OCI-LY7 (cell line): Measurements from ENCODE around the gene TECPR2. TPM values are rescaled to one million over a fixed set of nuclear protein-coding genes. Genes with fewer than 3 reads are reported as not detected.

ENCODE experiments used
- BruUV-seq: library from RNA; stranded (reverse); fragments of 400-500 nt; replicated peaks from 2 replicates; lab custom pipeline; 2021; lab: Mats Ljungman, UMichigan
- CTCF ChIA-PET: fragments of 300-600 bp; sonication (Branson Sonifier 250); formaldehyde crosslinking; loops from one replicate; lab custom pipeline; 2022; ENCODE audit warnings: antibody characterized with exemption; ENCODE audit not compliant: unreplicated experiment; lab: Charles Lee
- POLR2A ChIA-PET: fragments of 300-600 bp; sonication (Branson Sonifier 250); formaldehyde crosslinking; loops from one replicate; lab custom pipeline; 2022; ENCODE audit warnings: antibody characterized with exemption; lab: Charles Lee
- DNase-seq: peaks from one replicate; pipeline ENCODE4 v3.0.0-alpha.2; 2015; ENCODE audit warnings: low spot score
- H2AFZ ChIP-seq: fragments of 200-600 bp; sonication (generic), shearing (Covaris generic); 2 replicates; pipeline ENCODE4 v1.6.1; 2014; ENCODE audit warnings: mild to moderate bottlenecking, antibody characterized with exemption, low read length, moderate library complexity
- H3K27ac ChIP-seq: fragments of 200-600 bp; sonication (generic); 2 replicates; pipeline ENCODE4 v1.5.1; 2014; ENCODE audit warnings: mixed run types, low read depth, mild to moderate bottlenecking, moderate library complexity, low read length, inconsistent platforms; ENCODE audit not compliant: poor library complexity, severe bottlenecking
- H3K36me3 ChIP-seq: fragments of 200-600 bp; sonication (generic); 2 replicates; pipeline ENCODE4 v1.6.1; 2014; ENCODE audit warnings: mild to moderate bottlenecking, antibody characterized with exemption, low read length, moderate library complexity, mixed read lengths; ENCODE audit not compliant: insufficient read depth
- H3K4me1 ChIP-seq: fragments of 200-600 bp; sonication (generic); 2 replicates; pipeline ENCODE4 v1.5.1; 2014; ENCODE audit warnings: mild to moderate bottlenecking, low read length; ENCODE audit not compliant: insufficient read depth, poor library complexity, severe bottlenecking
- H3K4me2 ChIP-seq: fragments of 200-600 bp; sonication (generic); 2 replicates; pipeline ENCODE4 v1.6.1; 2014; ENCODE audit warnings: mild to moderate bottlenecking, low read length
- H3K4me3 ChIP-seq: fragments of 200-600 bp; sonication (generic); 2 replicates; pipeline ENCODE4 v1.5.1; 2014; ENCODE audit warnings: mild to moderate bottlenecking, low read depth, low read length; ENCODE audit not compliant: poor library complexity, severe bottlenecking
- H3K79me2 ChIP-seq: fragments of 200-600 bp; sonication (generic); 2 replicates; pipeline ENCODE4 v1.6.1; 2016; ENCODE audit warnings: low read depth, mild to moderate bottlenecking, low read length, moderate library complexity, mixed read lengths; ENCODE audit not compliant: insufficient read depth
- H3K9me2 ChIP-seq: fragments of 200-600 bp; sonication (generic); 2 replicates; pipeline ENCODE4 v1.6.1; 2016; ENCODE audit warnings: mild to moderate bottlenecking, low read length, mixed read lengths; ENCODE audit not compliant: insufficient read depth
- H3K9me3 ChIP-seq: fragments of 200-600 bp; sonication (generic); 2 replicates; pipeline ENCODE4 v1.6.1; 2014; ENCODE audit warnings: mild to moderate bottlenecking, mixed run types, low read length, mixed read lengths
- H4K20me1 ChIP-seq: fragments of 200-600 bp; sonication (generic); 2 replicates; pipeline ENCODE4 v1.6.1; 2014; ENCODE audit warnings: mild to moderate bottlenecking, antibody characterized with exemption, low read length, moderate library complexity, mixed read lengths; ENCODE audit not compliant: insufficient read depth
- EZH2phosphoT487 ChIP-seq: fragments of 200-600 bp; sonication (generic); IDR thresholded peaks from 2 replicates; pipeline ENCODE4 v1.6.1; 2018; ENCODE audit warnings: low read depth, borderline replicate concordance, mild to moderate bottlenecking, mixed run types, antibody characterized with exemption, low read length, moderate library complexity, mixed read lengths
- intact Hi-C: fragments of 100-400 bp; cut with micrococcal nuclease; formaldehyde crosslinking; loops from one replicate; pipeline ENCODE4 v1.10.0; 2022; ENCODE audit not compliant: unreplicated experiment
- total RNA-seq, 2 experiments: library from RNA; depleted of rRNA in 1 of 2; stranded (reverse); fragments of >200 nt in 1 of 2; shearing (Covaris generic) in 1 of 2; gene quantifications; 2 replicates each; pipeline ENCODE4 v1.2.3, GENCODE V29; 2014 to 2022
- TF ChIP-seq, protein P1 (sequence below): fragments of 200-600 bp; sonication (generic); conservative IDR thresholded peaks from 2 replicates; pipeline ENCODE4 v1.5.1; 2014; ENCODE audit warnings: mild to moderate bottlenecking, antibody characterized with exemption, low read length, moderate library complexity, mixed read lengths

TECPR2 gene
- total RNA-seq, 2 experiments from 2014 or later: 5.3 to 12.7 TPM

DNA sequence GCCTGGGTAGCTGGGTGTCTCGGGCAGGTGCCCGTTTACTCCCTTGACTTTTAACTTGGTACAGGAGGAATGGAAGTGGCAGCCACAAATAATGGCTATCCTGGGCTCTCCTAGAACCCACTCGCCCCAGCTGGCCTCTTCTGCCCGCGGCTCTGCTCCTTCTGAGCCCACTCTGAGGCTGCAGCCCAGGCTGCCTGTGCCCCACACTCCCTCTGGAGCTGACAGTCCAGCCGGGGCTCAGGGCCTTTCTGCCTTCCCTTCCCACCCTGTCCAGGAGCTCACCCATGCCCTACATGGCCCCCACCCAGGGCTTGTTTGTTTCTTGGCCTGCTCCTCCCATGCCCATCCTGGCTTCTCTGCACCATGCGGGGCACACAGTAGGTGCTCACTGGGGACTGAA lies 27.6 kb upstream of the TECPR2 start:
- TF ChIP-seq EZH2phosphoT487: no peak
- TF ChIP-seq, protein P1, sequence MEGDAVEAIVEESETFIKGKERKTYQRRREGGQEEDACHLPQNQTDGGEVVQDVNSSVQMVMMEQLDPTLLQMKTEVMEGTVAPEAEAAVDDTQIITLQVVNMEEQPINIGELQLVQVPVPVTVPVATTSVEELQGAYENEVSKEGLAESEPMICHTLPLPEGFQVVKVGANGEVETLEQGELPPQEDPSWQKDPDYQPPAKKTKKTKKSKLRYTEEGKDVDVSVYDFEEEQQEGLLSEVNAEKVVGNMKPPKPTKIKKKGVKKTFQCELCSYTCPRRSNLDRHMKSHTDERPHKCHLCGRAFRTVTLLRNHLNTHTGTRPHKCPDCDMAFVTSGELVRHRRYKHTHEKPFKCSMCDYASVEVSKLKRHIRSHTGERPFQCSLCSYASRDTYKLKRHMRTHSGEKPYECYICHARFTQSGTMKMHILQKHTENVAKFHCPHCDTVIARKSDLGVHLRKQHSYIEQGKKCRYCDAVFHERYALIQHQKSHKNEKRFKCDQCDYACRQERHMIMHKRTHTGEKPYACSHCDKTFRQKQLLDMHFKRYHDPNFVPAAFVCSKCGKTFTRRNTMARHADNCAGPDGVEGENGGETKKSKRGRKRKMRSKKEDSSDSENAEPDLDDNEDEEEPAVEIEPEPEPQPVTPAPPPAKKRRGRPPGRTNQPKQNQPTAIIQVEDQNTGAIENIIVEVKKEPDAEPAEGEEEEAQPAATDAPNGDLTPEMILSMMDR: no peak
- no peaks in the 10 kb centered on the region for H4K20me1 ChIP-seq
- no peak overlapping the region for H3K27ac ChIP-seq
- no peak overlapping the region for H3K4me3 ChIP-seq
- POLR2A ChIA-PET: no interaction called here
- peaks cover 8% of the 10 kb centered on the region for H3K4me1 ChIP-seq
- BruUV-seq: no TSS peak
- no peak overlapping the region for H3K4me2 ChIP-seq
- H3K79me2 ChIP-seq: no peaks in the 10 kb centered on the region
- H3K9me3 ChIP-seq: no peaks in the 10 kb centered on the region
- CTCF ChIA-PET: no interaction called here
- no peak overlapping the region for H2AFZ ChIP-seq
- H3K9me2 ChIP-seq: no peaks in the 10 kb centered on the region
- intact Hi-C loops: no loop called here
- H3K36me3 ChIP-seq: peaks cover 51% of the 10 kb centered on the region
- DNase-seq: no peak

DNA sequence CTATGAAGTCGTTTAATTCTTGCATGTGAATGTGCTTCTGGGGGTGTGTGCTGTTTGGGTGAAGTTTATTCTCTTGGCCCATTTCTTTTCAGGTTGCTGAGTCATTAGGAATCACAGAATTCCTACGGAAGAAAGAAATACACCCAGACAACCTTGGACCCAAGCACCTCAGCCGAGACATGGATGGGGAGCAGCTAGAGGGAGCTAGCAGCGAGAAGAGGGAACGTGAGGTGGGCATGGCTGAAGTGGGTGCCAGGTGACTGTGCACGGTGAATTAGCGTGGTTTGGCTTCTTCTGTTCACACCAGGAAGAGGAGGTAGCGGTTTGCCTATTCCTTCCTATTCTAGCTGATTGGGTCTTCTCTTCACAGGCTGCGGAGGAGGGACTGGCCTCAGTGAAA lies 24.0 kb upstream of the TECPR2 start:
- Histone ChIP-seq H3K79me2 (no peaks in the 10 kb centered on the region), H3K36me3 (peaks cover 69% of the 10 kb centered on the region), H4K20me1 (no peaks in the 10 kb centered on the region), H3K4me1 (peaks cover 8% of the 10 kb centered on the region), H3K9me3 (no peaks in the 10 kb centered on the region), H3K27ac (no peak overlapping the region), H2AFZ (no peak overlapping the region), H3K9me2 (no peaks in the 10 kb centered on the region), H3K4me3 (no peak overlapping the region), H3K4me2 (no peak overlapping the region)
- intact Hi-C loops: no loop called here
- POLR2A ChIA-PET: interaction anchor here (0.6 kb wide), 1 partner anchor 1376 kb away, joined by 3 read pairs; no protein-coding TSS in a partner anchor
- BruUV-seq: no TSS peak
- CTCF ChIA-PET: interaction anchor here (0.6 kb wide), 1 partner anchor 23 kb away, joined by 3 read pairs; no protein-coding TSS in a partner anchor
- no peak for TF ChIP-seq EZH2phosphoT487
- TF ChIP-seq, protein P1: no peak
- DNase-seq: no peak

DNA sequence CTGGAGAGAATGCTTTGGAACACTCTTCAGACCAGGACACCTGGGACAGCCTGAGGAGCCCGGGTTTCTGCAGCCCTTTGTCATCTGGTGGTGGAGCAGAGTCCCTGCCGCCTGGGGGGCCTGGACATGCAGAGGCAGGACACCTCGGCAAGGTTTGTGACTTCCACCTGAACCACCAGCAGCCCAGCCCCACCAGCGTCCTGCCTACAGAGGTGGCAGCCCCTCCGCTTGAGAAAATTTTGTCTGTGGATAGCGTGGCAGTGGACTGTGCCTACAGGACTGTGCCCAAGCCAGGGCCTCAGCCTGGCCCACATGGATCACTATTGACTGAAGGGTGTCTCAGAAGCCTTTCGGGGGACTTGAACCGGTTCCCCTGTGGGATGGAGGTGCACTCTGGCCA lies 21.2 kb upstream of the TECPR2 start:
- Histone ChIP-seq H3K36me3 (peaks cover 65% of the 10 kb centered on the region), H3K27ac (no peak overlapping the region), H4K20me1 (no peaks in the 10 kb centered on the region), H3K4me2 (no peak overlapping the region), H3K9me3 (no peaks in the 10 kb centered on the region), H3K4me3 (no peak overlapping the region), H2AFZ (no peak overlapping the region), H3K79me2 (no peaks in the 10 kb centered on the region), H3K9me2 (no peaks in the 10 kb centered on the region), H3K4me1 (no peaks in the 10 kb centered on the region)
- BruUV-seq: no TSS peak
- ChIA-PET CTCF (no interaction called here), POLR2A (no interaction called here)
- TF ChIP-seq, protein P1: no peak
- no peak for TF ChIP-seq EZH2phosphoT487
- intact Hi-C loops: no loop called here
- no peak for DNase-seq
